NT2/D1 (cell line): Measurements from ENCODE around the gene ZNF787.
"Not testable (repeated sequence)": the region's sequence is repeated elsewhere in the genome, so short reads cannot be mapped to it uniquely, and the experiment has no call there.

Source experiments
- DNase-seq: peaks from one replicate; pipeline ENCODE4 v3.0.0-alpha.2; 2011; ENCODE audit warnings: low read depth, low spot score
- H3K27me3 ChIP-seq: 2 replicates; pipeline ENCODE4 v1.6.0; 2011; ENCODE audit warnings: mild to moderate bottlenecking; ENCODE audit not compliant: insufficient read length, insufficient read depth
- H3K36me3 ChIP-seq: 2 replicates; pipeline ENCODE4 v1.6.1; 2011; ENCODE audit warnings: mild to moderate bottlenecking, low read length, mixed read lengths; ENCODE audit not compliant: insufficient read depth, insufficient read length
- H3K4me1 ChIP-seq: 2 replicates; pipeline ENCODE4 v1.5.1; 2011; ENCODE audit not compliant: insufficient read depth, insufficient read length
- H3K4me3 ChIP-seq: 2 replicates; pipeline ENCODE4 v1.5.1; 2011; ENCODE audit warnings: low read depth; ENCODE audit not compliant: insufficient read length
- H3K9ac ChIP-seq: 2 replicates; pipeline ENCODE4 v1.6.0; 2011; ENCODE audit warnings: low read depth; ENCODE audit not compliant: insufficient read length
- H3K9me3 ChIP-seq: 2 replicates; pipeline ENCODE4 v1.5.1; 2011; ENCODE audit warnings: mild to moderate bottlenecking, low read length; ENCODE audit not compliant: insufficient read depth
- SUZ12 ChIP-seq: IDR thresholded peaks from 2 replicates; pipeline ENCODE4 v1.6.1; 2011; ENCODE audit not compliant: insufficient read length, insufficient read depth; ENCODE audit errors: extremely low read depth
- YY1 ChIP-seq: IDR thresholded peaks from 2 replicates; pipeline ENCODE4 v1.6.1; 2011; ENCODE audit not compliant: insufficient read length, insufficient read depth
- ZNF274 ChIP-seq: IDR thresholded peaks from 2 replicates; pipeline ENCODE4 v1.6.1; 2011; ENCODE audit warnings: mild to moderate bottlenecking, low read depth, low read length

ZNF787 gene

DNA sequence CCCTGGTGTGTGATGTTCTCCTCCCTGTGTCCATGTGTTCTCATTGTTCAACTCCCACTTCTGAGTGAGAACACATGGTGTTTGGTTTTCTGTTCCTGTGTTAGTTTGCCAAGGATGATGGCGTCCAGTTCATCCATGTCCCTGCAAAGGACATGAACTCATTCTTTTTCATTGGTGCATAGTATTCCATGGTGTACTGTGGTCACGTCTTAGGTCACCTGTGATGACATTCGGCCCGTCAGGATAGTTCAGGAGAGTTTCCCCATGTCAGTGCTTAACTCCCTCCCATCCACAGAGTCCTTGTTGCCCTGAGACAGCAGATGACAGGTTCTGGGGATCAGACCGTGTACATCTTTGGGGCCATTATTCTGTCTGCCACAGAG, 28.6 kb upstream of the ZNF787 start:
- peaks cover 44% of the 10 kb centered on the region for H3K36me3 ChIP-seq
- H3K4me3 ChIP-seq: no peak overlapping the region
- peaks cover 1% of the 10 kb centered on the region for H3K4me1 ChIP-seq
- no peaks in the 10 kb centered on the region for H3K27me3 ChIP-seq
- H3K9me3 ChIP-seq: no peaks in the 10 kb centered on the region
- no peak for DNase-seq
- H3K9ac ChIP-seq: no peak overlapping the region
- TF ChIP-seq SUZ12 (no peak), YY1 (no peak), ZNF274 (no peak)

DNA sequence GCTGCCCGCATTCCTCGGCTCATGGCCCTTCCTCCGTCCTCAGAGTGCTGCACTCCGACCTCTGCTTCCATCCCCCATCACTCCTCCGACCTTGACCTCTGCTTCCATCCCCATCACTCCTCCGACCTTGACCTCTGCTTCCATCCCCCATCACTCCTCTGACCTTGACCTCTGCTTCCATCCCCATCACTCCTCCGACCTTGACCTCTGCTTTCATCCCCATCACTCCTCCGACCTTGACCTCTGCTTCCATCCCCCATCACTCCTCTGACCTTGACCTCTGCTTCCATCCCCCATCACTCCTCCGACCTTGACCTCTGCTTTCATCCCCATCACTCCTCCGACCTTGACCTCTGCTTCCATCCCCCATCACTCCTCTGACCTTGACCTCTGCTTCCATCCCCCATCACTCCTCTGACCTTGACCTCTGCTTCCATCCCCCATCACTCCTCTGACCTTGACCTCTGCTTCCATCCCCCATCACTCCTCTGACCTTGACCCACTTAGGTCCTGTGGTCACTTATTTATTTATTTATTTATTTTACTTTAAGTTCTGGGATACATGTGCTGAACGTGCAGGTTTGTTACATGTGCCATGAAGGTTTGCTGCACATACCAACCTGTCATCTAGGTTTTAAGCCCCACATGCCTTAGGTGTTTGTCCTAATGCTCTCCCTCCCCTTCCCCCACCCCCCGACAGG, 28.0 kb upstream of the ZNF787 start:
- H3K9ac ChIP-seq, H3K4me1 ChIP-seq, H3K9me3 ChIP-seq, H3K4me3 ChIP-seq, DNase-seq, H3K27me3 ChIP-seq: not testable (repeated sequence)
- H3K36me3 ChIP-seq: peaks cover 45% of the 10 kb centered on the region

DNA sequence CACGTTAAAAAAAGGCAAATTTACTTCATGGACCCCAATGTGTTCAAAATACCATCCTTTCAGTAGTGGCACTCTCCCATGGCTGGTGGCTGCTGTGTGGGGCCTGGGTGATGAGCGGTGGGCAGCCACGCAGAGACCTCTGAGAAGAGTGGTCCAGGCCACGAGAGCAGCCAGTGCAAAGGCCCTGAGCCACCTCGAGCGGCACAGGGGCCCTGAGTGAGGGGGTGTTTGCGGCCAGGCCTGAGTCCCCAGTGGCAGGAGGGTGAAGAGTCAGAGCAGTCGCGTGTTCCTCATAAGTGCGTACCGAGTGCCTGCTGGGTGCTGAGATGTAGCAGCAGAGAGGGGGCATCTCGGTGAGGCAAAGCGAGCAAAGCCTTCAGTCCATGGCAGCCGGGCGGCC, 27.0 kb upstream of the ZNF787 start:
- Histone ChIP-seq H3K36me3 (peaks cover 53% of the 10 kb centered on the region), H3K27me3 (no peaks in the 10 kb centered on the region), H3K4me3 (no peak overlapping the region), H3K4me1 (peaks cover under 1% of the 10 kb centered on the region), H3K9me3 (no peaks in the 10 kb centered on the region), H3K9ac (no peak overlapping the region)
- no peak for DNase-seq
- TF ChIP-seq YY1 (no peak), ZNF274 (no peak), SUZ12 (no peak)

- DNase-seq: no peak
- Histone ChIP-seq H3K36me3 (peaks cover 61% of the 10 kb centered on the region), H3K4me1 (peaks cover 6% of the 10 kb centered on the region), H3K27me3 (no peaks in the 10 kb centered on the region), H3K9me3 (no peaks in the 10 kb centered on the region), H3K4me3 (no peak overlapping the region), H3K9ac (no peak overlapping the region)
- TF ChIP-seq YY1: no peak
- TF ChIP-seq SUZ12: no peak
- no peak for TF ChIP-seq ZNF274
These were observed 26.2 kb upstream of the ZNF787 start for GRCh38 chr19:56147307-56147706.

DNA sequence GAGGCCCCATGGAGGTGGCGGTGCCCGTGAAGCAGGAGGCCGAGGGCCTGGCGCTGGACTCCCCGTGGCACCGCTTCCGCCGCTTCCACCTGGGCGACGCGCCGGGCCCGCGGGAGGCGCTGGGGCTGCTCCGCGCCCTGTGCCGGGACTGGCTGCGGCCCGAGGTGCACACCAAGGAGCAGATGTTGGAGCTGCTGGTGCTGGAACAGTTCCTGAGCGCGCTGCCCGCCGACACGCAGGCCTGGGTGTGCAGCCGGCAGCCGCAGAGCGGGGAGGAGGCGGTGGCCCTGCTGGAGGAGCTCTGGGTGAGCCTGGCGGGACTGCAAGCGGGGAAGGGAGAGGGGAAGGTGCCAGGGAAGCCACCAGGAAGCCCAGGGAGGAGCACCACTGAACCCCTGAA, 25.8 kb upstream of the ZNF787 start:
- H3K27me3 ChIP-seq: no peaks in the 10 kb centered on the region
- no peak overlapping the region for H3K9ac ChIP-seq
- DNase-seq: no peak
- H3K4me3 ChIP-seq: no peak overlapping the region
- peaks cover 64% of the 10 kb centered on the region for H3K36me3 ChIP-seq
- H3K4me1 ChIP-seq: peaks cover 8% of the 10 kb centered on the region
- TF ChIP-seq ZNF274 (no peak), SUZ12 (no peak), YY1 (no peak)
- no peaks in the 10 kb centered on the region for H3K9me3 ChIP-seq

GRCh38 chr19:56145698-56146097, 24.6 kb upstream of the ZNF787 start:
- Histone ChIP-seq H3K27me3 (no peaks in the 10 kb centered on the region), H3K4me1 (peaks cover 9% of the 10 kb centered on the region), H3K36me3 (peaks cover 64% of the 10 kb centered on the region), H3K9ac (no peak overlapping the region), H3K4me3 (no peak overlapping the region), H3K9me3 (no peaks in the 10 kb centered on the region)
- TF ChIP-seq SUZ12: no peak
- no peak for TF ChIP-seq YY1
- TF ChIP-seq ZNF274: no peak
- DNase-seq: no peak

- peaks cover 9% of the 10 kb centered on the region for H3K4me1 ChIP-seq
- DNase-seq: no peak
- no peak overlapping the region for H3K9ac ChIP-seq
- TF ChIP-seq SUZ12 (no peak), ZNF274 (no peak), YY1 (no peak)
- no peak overlapping the region for H3K4me3 ChIP-seq
- H3K9me3 ChIP-seq: no peaks in the 10 kb centered on the region
- H3K27me3 ChIP-seq: no peaks in the 10 kb centered on the region
- peaks cover 58% of the 10 kb centered on the region for H3K36me3 ChIP-seq
These were observed 23.7 kb upstream of the ZNF787 start for GRCh38 chr19:56144831-56145230.
